GM12865 (cell line): Measurements from ENCODE around the gene ADM5.

Experiments used
- DNase-seq: peaks from one replicate; pipeline ENCODE4 v3.0.0; 2010; ENCODE audit warnings: low read depth
- H3K4me3 ChIP-seq: 2 replicates; pipeline ENCODE4 v1.5.1; 2011; ENCODE audit warnings: mild to moderate bottlenecking, low read depth, low read length, control low read depth
- TF ChIP-seq, protein P1 (sequence below): IDR thresholded peaks from 2 replicates; pipeline ENCODE4 v1.5.1; 2011; ENCODE audit warnings: low read length, control low read depth, low read depth, inconsistent platforms; ENCODE audit not compliant: insufficient read depth; ENCODE audit errors: missing control alignments

ADM5 gene

DNA sequence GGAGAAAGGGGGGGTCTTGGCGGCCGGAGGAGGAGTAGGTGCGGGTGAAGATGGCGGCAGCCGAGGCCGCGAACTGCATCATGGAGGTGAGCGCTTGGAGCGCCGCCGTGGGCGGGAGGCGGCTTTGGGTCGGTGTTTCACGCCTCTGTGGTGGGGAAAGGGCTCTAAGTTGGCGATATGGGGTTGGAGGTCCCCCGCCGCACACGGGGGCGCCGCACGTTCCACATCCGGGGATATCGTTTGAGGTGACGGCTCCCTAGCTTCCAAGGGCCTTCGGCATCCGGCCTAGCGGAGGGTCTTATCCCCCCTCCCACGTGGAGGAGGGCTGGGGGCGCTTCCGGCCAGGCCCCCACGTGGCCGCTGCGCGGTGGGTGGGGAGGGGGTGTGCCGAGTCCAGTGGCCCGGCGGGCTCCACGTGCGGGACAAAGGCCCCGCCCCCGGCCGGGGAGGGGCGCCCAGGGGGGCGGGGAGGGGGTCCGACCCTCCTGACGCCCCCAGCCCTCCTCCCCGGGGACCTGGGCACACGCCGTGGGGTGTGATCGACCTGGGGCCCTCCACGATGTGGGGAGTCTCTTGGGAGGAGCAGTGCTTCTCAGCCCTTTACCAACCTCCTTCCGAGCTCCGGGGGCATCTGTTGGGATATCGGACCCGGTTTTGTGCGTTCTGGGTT lies 12.0 kb upstream of the ADM5 start, which contains the start of gene PRMT1:
PRMT1 (plus strand) TSS at position 41 of the 670 bp plus-strand sequence; CDS start at position 51, 10 bp downstream.
- H3K4me3 ChIP-seq, result peak within 1 kb of the TSS; percentile 95
- DNase-seq, result peak; percentile 70
- TF ChIP-seq, protein P1, sequence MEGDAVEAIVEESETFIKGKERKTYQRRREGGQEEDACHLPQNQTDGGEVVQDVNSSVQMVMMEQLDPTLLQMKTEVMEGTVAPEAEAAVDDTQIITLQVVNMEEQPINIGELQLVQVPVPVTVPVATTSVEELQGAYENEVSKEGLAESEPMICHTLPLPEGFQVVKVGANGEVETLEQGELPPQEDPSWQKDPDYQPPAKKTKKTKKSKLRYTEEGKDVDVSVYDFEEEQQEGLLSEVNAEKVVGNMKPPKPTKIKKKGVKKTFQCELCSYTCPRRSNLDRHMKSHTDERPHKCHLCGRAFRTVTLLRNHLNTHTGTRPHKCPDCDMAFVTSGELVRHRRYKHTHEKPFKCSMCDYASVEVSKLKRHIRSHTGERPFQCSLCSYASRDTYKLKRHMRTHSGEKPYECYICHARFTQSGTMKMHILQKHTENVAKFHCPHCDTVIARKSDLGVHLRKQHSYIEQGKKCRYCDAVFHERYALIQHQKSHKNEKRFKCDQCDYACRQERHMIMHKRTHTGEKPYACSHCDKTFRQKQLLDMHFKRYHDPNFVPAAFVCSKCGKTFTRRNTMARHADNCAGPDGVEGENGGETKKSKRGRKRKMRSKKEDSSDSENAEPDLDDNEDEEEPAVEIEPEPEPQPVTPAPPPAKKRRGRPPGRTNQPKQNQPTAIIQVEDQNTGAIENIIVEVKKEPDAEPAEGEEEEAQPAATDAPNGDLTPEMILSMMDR, result peak; percentile 1

GRCh38 chr19:49677901-49678674 lies 11.3 kb upstream of the ADM5 start:
- peak overlapping the region; percentile 93 for H3K4me3 ChIP-seq
- TF ChIP-seq, protein P1, result peak; percentile 71
- DNase-seq, result peak; percentile 91

- DNase-seq, result no peak
- TF ChIP-seq, protein P1, result no peak
- H3K4me3 ChIP-seq, result peak overlapping the region; percentile 35
Measured at GRCh38 chr19:49678985-49679770, 10.2 kb upstream of the ADM5 start.

- TF ChIP-seq, protein P1, result no peak
- no peak for DNase-seq
- peak overlapping the region; percentile 35 for H3K4me3 ChIP-seq
Measured at GRCh38 chr19:49679771-49680413, 9.5 kb upstream of the ADM5 start.

DNA sequence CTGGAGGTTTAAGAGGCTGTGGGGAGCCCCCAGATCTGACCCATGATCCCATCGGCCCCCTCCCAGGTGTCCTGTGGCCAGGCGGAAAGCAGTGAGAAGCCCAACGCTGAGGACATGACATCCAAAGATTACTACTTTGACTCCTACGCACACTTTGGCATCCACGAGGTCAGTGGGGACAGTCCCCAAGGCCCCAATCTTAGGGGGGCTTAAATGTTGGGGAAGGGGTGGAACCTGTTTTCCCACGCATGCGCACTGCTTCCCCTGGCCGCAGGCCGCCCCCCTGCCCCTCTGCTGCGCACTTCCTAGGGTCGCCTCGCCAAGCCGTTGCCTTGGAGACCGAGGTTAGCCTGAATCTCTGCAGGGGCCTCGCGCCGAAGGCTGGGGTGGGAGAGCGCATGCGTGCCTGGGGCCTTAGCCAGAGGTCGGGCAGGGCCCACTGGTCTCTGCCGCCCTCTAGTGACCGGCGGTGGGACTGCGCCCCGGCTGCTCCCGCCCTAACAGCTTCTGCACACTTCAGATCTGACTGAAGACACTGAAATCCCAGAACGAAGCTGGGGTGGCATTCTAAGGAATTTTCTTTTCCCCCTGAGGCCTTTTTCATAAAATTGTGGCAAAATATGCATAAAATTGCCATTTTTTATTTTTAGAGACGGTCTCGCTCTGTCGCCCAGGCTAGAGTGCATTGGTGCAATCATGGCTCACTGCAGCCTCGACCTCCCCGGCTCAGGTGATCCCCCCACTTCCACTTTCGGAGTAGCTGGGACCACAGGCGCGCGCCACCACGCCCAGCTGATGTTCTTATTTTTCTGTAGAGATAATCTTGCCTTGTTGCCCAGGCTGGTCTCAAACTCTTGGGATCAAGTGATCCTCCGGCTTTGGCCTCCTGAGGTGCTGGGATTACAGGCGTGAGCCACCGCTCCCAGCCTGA lies 8.7 kb upstream of the ADM5 start:
- H3K4me3 ChIP-seq, result peak overlapping the region; percentile 35
- TF ChIP-seq, protein P1, result peak; percentile 100
- DNase-seq, result peak; percentile 93
